ENCODE measurements around the gene MRLN.
"Not testable (repeated sequence)": the region's sequence is repeated elsewhere in the genome, so short reads cannot be mapped to it uniquely, and the experiment has no call there.

MRLN gene

DNA sequence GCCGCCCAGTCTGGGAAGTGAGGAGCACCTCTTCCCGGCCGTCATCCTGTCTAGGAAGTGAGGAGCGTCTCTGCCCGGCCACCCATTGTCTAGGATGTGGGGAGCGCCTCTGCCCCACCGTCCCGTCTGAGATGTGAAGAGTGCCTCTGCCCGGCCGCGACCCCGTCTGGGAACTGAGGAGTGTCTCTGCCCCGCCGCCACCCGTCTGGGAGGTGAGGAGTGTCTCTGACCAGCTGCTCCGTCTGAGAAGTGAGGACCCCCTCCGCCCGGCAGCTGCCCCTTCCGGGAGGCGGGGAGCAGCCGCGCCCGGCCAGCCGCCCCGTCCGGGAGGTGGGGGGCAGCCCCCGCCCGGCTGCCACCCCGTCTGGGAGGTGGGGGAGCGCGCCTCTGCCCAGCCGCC, 9.1 kb downstream of the MRLN start:
- H4K91ac ChIP-seq (ENCODE audit: low read depth, low read length); H4K8ac ChIP-seq (ENCODE audit: low read depth, low read length); DNase-seq; H2AK5ac ChIP-seq (ENCODE audit: low read length); H2BK12ac ChIP-seq (ENCODE audit: low read length); H3K79me1 ChIP-seq (ENCODE audit: low read length); H4K12ac ChIP-seq (ENCODE audit: low read depth, low read length); H3K36me3 ChIP-seq (ENCODE audit: control insufficient read depth in 1 of 2, insufficient read depth in 2 of 2, low read length in 2 of 2); H3K23ac ChIP-seq (ENCODE audit: low read length); H2BK5ac ChIP-seq (ENCODE audit: low read depth, low read length, poor library complexity); H2BK120ac ChIP-seq (ENCODE audit: insufficient read depth, low read length, poor library complexity); H3K9ac ChIP-seq (ENCODE audit: low read length); H3K27ac ChIP-seq (ENCODE audit: low read depth, low read length); H3K4me1 ChIP-seq (ENCODE audit: control insufficient read depth in 1 of 2, insufficient read depth in 2 of 2, low read length in 2 of 2); H3K9me3 ChIP-seq (ENCODE audit: insufficient read depth, low read depth, low read length); H3K14ac ChIP-seq (ENCODE audit: low read length); H3K18ac ChIP-seq (ENCODE audit: low read length); H3K4me2 ChIP-seq (ENCODE audit: low read length); H3K4ac ChIP-seq (ENCODE audit: low read depth, low read length); H3K27me3 ChIP-seq (ENCODE audit: insufficient read depth, low read length); H2AFZ ChIP-seq (ENCODE audit: insufficient read depth, low read length, poor library complexity); H3K4me3 ChIP-seq (ENCODE audit: low read depth, low read length); H3K79me2 ChIP-seq (ENCODE audit: control insufficient read depth, insufficient read depth, low read length, poor library complexity): not testable (repeated sequence)
- whole genome bisulfite sequencing (ENCODE audit: extremely low coverage, insufficient coverage, insufficient read length), result no CpG with 5 or more reads among the region's 32 CpGs

DNA sequence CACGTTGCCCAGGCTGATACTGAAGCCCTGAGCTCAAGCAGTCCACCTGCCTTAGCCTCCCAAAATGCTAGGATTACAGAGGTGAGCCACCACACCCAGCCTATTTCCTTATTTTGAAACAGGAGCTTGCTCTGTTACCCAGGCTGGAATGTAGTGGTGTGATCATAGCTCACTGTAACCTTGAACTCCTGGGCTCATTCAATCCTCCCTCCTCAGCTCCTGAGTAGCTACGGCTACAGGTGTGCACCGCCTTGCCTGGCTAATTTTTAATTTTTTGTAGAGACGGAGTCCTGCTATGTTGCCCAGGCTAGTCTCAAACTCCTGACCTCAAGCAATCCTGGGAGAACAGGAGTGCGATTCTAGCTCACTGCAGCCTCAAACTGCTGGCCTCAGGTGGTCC, 11.7 kb downstream of the MRLN start:
- WGBS (ENCODE audit: extremely low coverage, insufficient coverage, insufficient read length), result no CpG with 5 or more reads among the region's 5 CpGs
- Histone ChIP-seq H2AK5ac (ENCODE audit: low read length) (no peak overlapping the region), H3K9me3 (ENCODE audit: insufficient read depth, low read depth, low read length) (no peaks in the 10 kb centered on the region), H3K27ac (ENCODE audit: low read depth, low read length) (no peak overlapping the region), H3K14ac (ENCODE audit: low read length) (no peak overlapping the region), H3K4me1 (ENCODE audit: control insufficient read depth in 1 of 2, insufficient read depth in 2 of 2, low read length in 2 of 2) (no peaks in the 10 kb centered on the region), H2BK5ac (ENCODE audit: low read depth, low read length, poor library complexity) (no peak overlapping the region), H3K4me2 (ENCODE audit: low read length) (no peak overlapping the region), H3K79me2 (ENCODE audit: control insufficient read depth, insufficient read depth, low read length, poor library complexity) (no peaks in the 10 kb centered on the region), H3K9ac (ENCODE audit: low read length) (no peak overlapping the region), H3K18ac (ENCODE audit: low read length) (no peak overlapping the region), H2AFZ (ENCODE audit: insufficient read depth, low read length, poor library complexity) (no peak overlapping the region), H3K36me3 (ENCODE audit: control insufficient read depth in 1 of 2, insufficient read depth in 2 of 2, low read length in 2 of 2) (no peaks in the 10 kb centered on the region), H4K12ac (ENCODE audit: low read depth, low read length) (no peak overlapping the region), H2BK120ac (ENCODE audit: insufficient read depth, low read length, poor library complexity) (no peak overlapping the region), H3K4me3 (ENCODE audit: low read depth, low read length) (no peak overlapping the region), H3K4ac (ENCODE audit: low read depth, low read length) (no peak overlapping the region), H2BK12ac (ENCODE audit: low read length) (no peak overlapping the region), H3K79me1 (ENCODE audit: low read length) (no peaks in the 10 kb centered on the region), H4K91ac (ENCODE audit: low read depth, low read length) (no peak overlapping the region), H4K8ac (ENCODE audit: low read depth, low read length) (no peak overlapping the region), H3K23ac (ENCODE audit: low read length) (no peak overlapping the region), H3K27me3 (ENCODE audit: insufficient read depth, low read length) (no peaks in the 10 kb centered on the region)
- no peak for DNase-seq

DNA sequence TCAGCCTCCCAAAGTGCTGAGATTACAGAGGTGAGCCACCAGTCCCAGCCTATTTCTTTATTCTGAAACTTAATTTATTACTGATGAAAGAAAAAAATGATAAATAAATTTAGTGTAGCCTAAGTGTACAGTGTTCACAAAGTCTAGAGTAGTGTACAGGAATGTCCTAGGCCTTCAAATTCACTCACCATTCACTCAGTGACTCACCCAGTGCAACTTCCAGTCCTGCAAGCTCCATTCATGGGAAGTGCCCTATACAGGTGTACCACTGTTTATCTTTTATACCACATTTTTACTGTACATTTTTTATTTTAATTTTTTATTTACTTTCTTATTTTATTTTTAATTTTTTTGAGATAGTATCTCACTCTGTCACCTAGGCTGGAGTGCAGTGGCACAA, 12.2 kb downstream of the MRLN start:
- Histone ChIP-seq H2BK12ac (ENCODE audit: low read length) (no peak overlapping the region), H3K4me3 (ENCODE audit: low read depth, low read length) (no peak overlapping the region), H3K18ac (ENCODE audit: low read length) (no peak overlapping the region), H3K27ac (ENCODE audit: low read depth, low read length) (no peak overlapping the region), H3K4me1 (ENCODE audit: control insufficient read depth in 1 of 2, insufficient read depth in 2 of 2, low read length in 2 of 2) (no peaks in the 10 kb centered on the region), H4K12ac (ENCODE audit: low read depth, low read length) (no peak overlapping the region), H4K8ac (ENCODE audit: low read depth, low read length) (no peak overlapping the region), H3K36me3 (ENCODE audit: control insufficient read depth in 1 of 2, insufficient read depth in 2 of 2, low read length in 2 of 2) (no peaks in the 10 kb centered on the region), H4K91ac (ENCODE audit: low read depth, low read length) (no peak overlapping the region), H3K79me2 (ENCODE audit: control insufficient read depth, insufficient read depth, low read length, poor library complexity) (no peaks in the 10 kb centered on the region), H3K4me2 (ENCODE audit: low read length) (no peak overlapping the region), H3K9me3 (ENCODE audit: insufficient read depth, low read depth, low read length) (no peaks in the 10 kb centered on the region), H3K27me3 (ENCODE audit: insufficient read depth, low read length) (no peaks in the 10 kb centered on the region), H2AFZ (ENCODE audit: insufficient read depth, low read length, poor library complexity) (no peak overlapping the region), H3K14ac (ENCODE audit: low read length) (no peak overlapping the region), H3K4ac (ENCODE audit: low read depth, low read length) (no peak overlapping the region), H2AK5ac (ENCODE audit: low read length) (no peak overlapping the region), H3K9ac (ENCODE audit: low read length) (no peak overlapping the region), H2BK120ac (ENCODE audit: insufficient read depth, low read length, poor library complexity) (no peak overlapping the region), H3K23ac (ENCODE audit: low read length) (no peak overlapping the region), H2BK5ac (ENCODE audit: low read depth, low read length, poor library complexity) (no peak overlapping the region), H3K79me1 (ENCODE audit: low read length) (no peaks in the 10 kb centered on the region)
- no peak for DNase-seq

DNA sequence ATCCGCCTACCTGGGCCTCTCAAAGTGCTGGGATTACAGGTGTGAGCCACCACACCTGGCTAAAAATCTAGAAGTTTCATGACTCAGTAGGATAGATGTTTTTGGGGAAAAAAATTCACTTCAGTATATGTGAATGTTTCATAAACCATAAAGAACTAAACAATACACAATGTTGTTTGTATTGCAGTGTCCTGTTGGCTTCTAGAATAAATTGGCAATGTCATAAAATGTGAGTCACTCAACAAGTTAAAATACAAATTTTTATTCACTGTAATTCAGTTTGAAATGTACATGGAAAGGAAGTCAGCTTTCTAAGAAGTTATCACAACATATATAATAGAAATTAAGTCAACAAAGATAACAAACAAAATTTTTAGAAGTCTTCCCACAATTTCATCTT, 16.5 kb downstream of the MRLN start:
- Histone ChIP-seq H2AK5ac (ENCODE audit: low read length) (no peak overlapping the region), H2BK5ac (ENCODE audit: low read depth, low read length, poor library complexity) (no peak overlapping the region), H3K79me2 (ENCODE audit: control insufficient read depth, insufficient read depth, low read length, poor library complexity) (no peaks in the 10 kb centered on the region), H3K4me3 (ENCODE audit: low read depth, low read length) (no peak overlapping the region), H3K27me3 (ENCODE audit: insufficient read depth, low read length) (no peaks in the 10 kb centered on the region), H3K18ac (ENCODE audit: low read length) (no peak overlapping the region), H4K91ac (ENCODE audit: low read depth, low read length) (no peak overlapping the region), H2AFZ (ENCODE audit: insufficient read depth, low read length, poor library complexity) (no peak overlapping the region), H3K23ac (ENCODE audit: low read length) (no peak overlapping the region), H3K4ac (ENCODE audit: low read depth, low read length) (no peak overlapping the region), H4K8ac (ENCODE audit: low read depth, low read length) (no peak overlapping the region), H3K4me2 (ENCODE audit: low read length) (no peak overlapping the region), H4K12ac (ENCODE audit: low read depth, low read length) (no peak overlapping the region), H3K79me1 (ENCODE audit: low read length) (no peaks in the 10 kb centered on the region), H2BK12ac (ENCODE audit: low read length) (no peak overlapping the region), H3K9me3 (ENCODE audit: insufficient read depth, low read depth, low read length) (no peaks in the 10 kb centered on the region), H3K4me1 (ENCODE audit: control insufficient read depth in 1 of 2, insufficient read depth in 2 of 2, low read length in 2 of 2) (no peaks in the 10 kb centered on the region), H3K27ac (ENCODE audit: low read depth, low read length) (no peak overlapping the region), H3K36me3 (ENCODE audit: control insufficient read depth in 1 of 2, insufficient read depth in 2 of 2, low read length in 2 of 2) (no peaks in the 10 kb centered on the region), H2BK120ac (ENCODE audit: insufficient read depth, low read length, poor library complexity) (no peak overlapping the region), H3K9ac (ENCODE audit: low read length) (no peak overlapping the region), H3K14ac (ENCODE audit: low read length) (no peak overlapping the region)
- DNase-seq, result no peak
- WGBS (ENCODE audit: extremely low coverage, insufficient coverage, insufficient read length), result no CpG with 5 or more reads among the region's 1 CpG

DNA sequence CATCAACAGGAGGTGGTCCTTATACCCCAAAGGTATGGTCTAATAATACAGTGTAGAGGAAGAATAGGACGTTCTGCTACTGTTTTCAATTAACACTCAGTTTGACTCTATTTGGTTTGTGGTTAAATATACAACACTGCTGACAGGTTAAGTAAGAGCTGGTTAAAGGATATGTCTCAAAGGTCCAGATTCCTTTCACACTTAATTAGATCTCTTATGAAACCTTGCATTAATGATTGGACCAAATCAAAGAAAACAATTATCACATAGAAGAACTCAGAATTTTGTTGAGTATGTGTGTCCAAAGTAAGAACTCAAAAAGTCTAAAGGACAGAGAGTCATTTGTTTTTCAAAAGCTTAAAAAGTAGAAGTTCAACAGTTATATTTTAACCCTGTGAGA, 18.0 kb downstream of the MRLN start:
- Histone ChIP-seq H3K4me1 (ENCODE audit: control insufficient read depth in 1 of 2, insufficient read depth in 2 of 2, low read length in 2 of 2) (no peaks in the 10 kb centered on the region), H2AK5ac (ENCODE audit: low read length) (no peak overlapping the region)

More for the DNA sequence above, 18.0 kb downstream of the MRLN start:
- Histone ChIP-seq H3K36me3 (ENCODE audit: control insufficient read depth in 1 of 2, insufficient read depth in 2 of 2, low read length in 2 of 2) (no peaks in the 10 kb centered on the region), H3K4me3 (ENCODE audit: low read depth, low read length) (no peak overlapping the region), H3K14ac (ENCODE audit: low read length) (no peak overlapping the region), H3K23ac (ENCODE audit: low read length) (no peak overlapping the region), H4K12ac (ENCODE audit: low read depth, low read length) (no peak overlapping the region), H3K79me1 (ENCODE audit: low read length) (no peaks in the 10 kb centered on the region), H4K91ac (ENCODE audit: low read depth, low read length) (no peak overlapping the region), H3K4ac (ENCODE audit: low read depth, low read length) (no peak overlapping the region), H3K27me3 (ENCODE audit: insufficient read depth, low read length) (no peaks in the 10 kb centered on the region), H3K9ac (ENCODE audit: low read length) (no peak overlapping the region), H2BK12ac (ENCODE audit: low read length) (no peak overlapping the region), H3K27ac (ENCODE audit: low read depth, low read length) (no peak overlapping the region), H2BK5ac (ENCODE audit: low read depth, low read length, poor library complexity) (no peak overlapping the region), H3K18ac (ENCODE audit: low read length) (no peak overlapping the region), H3K4me2 (ENCODE audit: low read length) (no peak overlapping the region), H4K8ac (ENCODE audit: low read depth, low read length) (no peak overlapping the region), H2AFZ (ENCODE audit: insufficient read depth, low read length, poor library complexity) (no peak overlapping the region), H2BK120ac (ENCODE audit: insufficient read depth, low read length, poor library complexity) (no peak overlapping the region), H3K9me3 (ENCODE audit: insufficient read depth, low read depth, low read length) (no peaks in the 10 kb centered on the region), H3K79me2 (ENCODE audit: control insufficient read depth, insufficient read depth, low read length, poor library complexity) (no peaks in the 10 kb centered on the region)
- DNase-seq, result no peak
- WGBS (ENCODE audit: extremely low coverage, insufficient coverage, insufficient read length), result no CpG with 5 or more reads among the region's 1 CpG
